HepG2 (cell line): ENCODE measurements around the gene SRCIN1. TPM values are rescaled to one million over a fixed set of nuclear protein-coding genes. Genes with fewer than 3 reads are reported as not detected.

ENCODE experiments used
- ASH2L ChIP-seq: fragments of 300-600, 200-600 bp; sonication (generic); IDR thresholded peaks from 2 replicates; pipeline ENCODE4 v1.7.0; 2017; ENCODE audit warnings: low read depth, mild to moderate bottlenecking, moderate library complexity, mixed read lengths, low read length; ENCODE audit not compliant: insufficient read length
- BRCA1 ChIP-seq: sonication (generic); formaldehyde crosslinking; IDR thresholded peaks from 2 replicates; pipeline ENCODE4 v1.4.0; 2020; ENCODE audit warnings: missing genetic modification reagents
- CHD2 ChIP-seq: IDR thresholded peaks from 2 replicates; pipeline ENCODE4 v1.6.1; 2011; ENCODE audit warnings: low read depth, low read length, improper control_type of control experiment
- DZIP1 ChIP-seq: sonication (generic); formaldehyde crosslinking; IDR thresholded peaks from 2 replicates; pipeline ENCODE4 v1.5.0; 2020; ENCODE audit warnings: mild to moderate bottlenecking, missing genetic modification reagents
- FOXK2 ChIP-seq: fragments of 450-650 bp; IDR thresholded peaks from 2 replicates; pipeline ENCODE4 v1.6.1; 2016
- IKZF5 ChIP-seq: IDR thresholded peaks from 2 replicates; pipeline ENCODE4 v1.6.1; 2018; ENCODE audit warnings: missing genetic modification reagents, mild to moderate bottlenecking, missing compliant biosample characterization
- MZF1 ChIP-seq: sonication (generic); formaldehyde crosslinking; IDR thresholded peaks from 2 replicates; pipeline ENCODE4 v1.8.1; 2023; ENCODE audit warnings: mild to moderate bottlenecking, missing genetic modification reagents, borderline replicate concordance
- PATZ1 ChIP-seq: sonication (generic); formaldehyde crosslinking; IDR thresholded peaks from 2 replicates; pipeline ENCODE4 v1.4.0; 2020; ENCODE audit warnings: missing genetic modification reagents
- RFX1 ChIP-seq: fragments of 450-650 bp; IDR thresholded peaks from 2 replicates; pipeline ENCODE4 v1.6.1; 2017
- SIX4 ChIP-seq: sonication (generic); formaldehyde crosslinking; IDR thresholded peaks from 2 replicates; pipeline ENCODE4 v1.4.0; 2020; ENCODE audit warnings: missing genetic modification reagents
- SP140L ChIP-seq: sonication (generic); formaldehyde crosslinking; IDR thresholded peaks from 2 replicates; pipeline ENCODE4 v1.4.0; 2020; ENCODE audit warnings: missing genetic modification reagents, borderline replicate concordance
- SRY ChIP-seq: sonication (generic); formaldehyde crosslinking; IDR thresholded peaks from 2 replicates; pipeline ENCODE4 v1.8.0; 2022; ENCODE audit warnings: mild to moderate bottlenecking, missing genetic modification reagents
- TFAP4 ChIP-seq: sonication (generic); IDR thresholded peaks from 2 replicates; pipeline ENCODE4 v1.6.1; 2016; ENCODE audit warnings: low read depth, borderline replicate concordance
- THYN1 ChIP-seq: sonication (generic); formaldehyde crosslinking; IDR thresholded peaks from 2 replicates; pipeline ENCODE4 v1.8.1; 2023; ENCODE audit warnings: low read depth, mild to moderate bottlenecking, moderate library complexity, missing genetic modification reagents, borderline replicate concordance
- ZKSCAN8 ChIP-seq: IDR thresholded peaks from 2 replicates; pipeline ENCODE4 v1.6.1; 2016; ENCODE audit warnings: borderline replicate concordance, missing genetic modification reagents, missing compliant biosample characterization
- ZNF446 ChIP-seq: sonication (generic); formaldehyde crosslinking; IDR thresholded peaks from 2 replicates; pipeline ENCODE4 v1.5.0; 2020; ENCODE audit warnings: mild to moderate bottlenecking, missing genetic modification reagents
- ZNF451 ChIP-seq: sonication (generic); formaldehyde crosslinking; IDR thresholded peaks from 2 replicates; pipeline ENCODE4 v1.5.0; 2020; ENCODE audit warnings: mild to moderate bottlenecking, missing genetic modification reagents
- ZNF549 ChIP-seq: sonication (generic); formaldehyde crosslinking; IDR thresholded peaks from 2 replicates; pipeline ENCODE4 v1.5.0; 2020; ENCODE audit warnings: missing genetic modification reagents
- ZNF589 ChIP-seq: sonication (generic); formaldehyde crosslinking; conservative IDR thresholded peaks from 2 replicates; pipeline ENCODE4 v1.8.0; 2022; ENCODE audit warnings: mild to moderate bottlenecking, moderate library complexity, missing genetic modification reagents
- ZNF678 ChIP-seq: sonication (generic); formaldehyde crosslinking; IDR thresholded peaks from 2 replicates; pipeline ENCODE4 v1.4.0; 2020; ENCODE audit warnings: mild to moderate bottlenecking, missing genetic modification reagents
- ZNF782 ChIP-seq: sonication (generic); formaldehyde crosslinking; IDR thresholded peaks from 2 replicates; pipeline ENCODE4 v1.4.0; 2020; ENCODE audit warnings: missing genetic modification reagents, mild to moderate bottlenecking, borderline replicate concordance
- ZSCAN12 ChIP-seq: sonication (generic); formaldehyde crosslinking; IDR thresholded peaks from 2 replicates; pipeline ENCODE4 v1.9.0; 2021; ENCODE audit warnings: mild to moderate bottlenecking, missing genetic modification reagents
- ZSCAN25 ChIP-seq: sonication (generic); formaldehyde crosslinking; IDR thresholded peaks from 2 replicates; pipeline ENCODE4 v1.8.0; 2022; ENCODE audit warnings: mild to moderate bottlenecking, missing genetic modification reagents
- polyA plus RNA-seq, 8 experiments: library from polyadenylated mRNA; depleted of rRNA in 3 of 8; stranded (reverse) in 7 of 8; unstranded in 1 of 8; fragments of >200 nt; fragmentation: Illumina TruSeq in 4 of 8; extraction: Trizol in 4 of 8; gene quantifications; 2 replicates each; pipeline versions ENCODE4 v1.2.1 to v1.2.3, GENCODE V29; 2011 to 2016; ENCODE audit warnings: low read depth in 4 of 8, missing spikeins in 1 of 8, mixed read lengths in 1 of 8; ENCODE audit not compliant: insufficient read depth in 1 of 8
- total RNA-seq, 5 experiments: library from RNA; depleted of rRNA; stranded (reverse); fragments of >200 nt; fragmentation: Illumina TruSeq; extraction: Trizol; gene quantifications; 2 replicates each; pipeline ENCODE4 v1.2.3, GENCODE V29; 2016; ENCODE audit warnings: low read depth in 1 of 5

SRCIN1 gene
- total and polyA plus RNA-seq, 2 of the 13 experiments (the other 11 are each of a cell fraction or from before 2014, with no cell fraction given) = 1.2 to 9.6 TPM

GRCh38 chr17:38584350-38584925 lies 21.3 kb downstream of the SRCIN1 start (continued):
- TF ChIP-seq DZIP1 (no peak), ZSCAN12 (CRISPR knock-in tag) (no peak), ZKSCAN8 (CRISPR knock-in tag) (no peak; the same call in 1 of the 2 replicates), ZNF446 (CRISPR knock-in tag) (0 out of 2 replicates have a peak, but pooled peaks have one; percentile 12), THYN1 (no peak), ZNF782 (CRISPR knock-in tag) (no peak), CHD2 (no peak), IKZF5 (CRISPR knock-in tag) (0 out of 2 replicates have a peak, but pooled peaks have one; percentile 41), ZNF678 (CRISPR knock-in tag) (no peak), ZNF589 (CRISPR knock-in tag) (no peak), ZSCAN25 (no peak), SIX4 (CRISPR knock-in tag) (no peak), RFX1 (no peak), SP140L (CRISPR knock-in tag) (0 out of 2 replicates have a peak, but pooled peaks have one; percentile 58), ZNF549 (no peak), FOXK2 (no peak), ZNF451 (CRISPR knock-in tag) (no peak; the same call in 1 of the 2 replicates), ASH2L (peak; percentile 34), SRY (CRISPR knock-in tag) (no peak), TFAP4 (peak; percentile 9; the same call in 1 of the 2 replicates), PATZ1 (no peak; the same call in 1 of the 2 replicates), BRCA1 (no peak), MZF1 (CRISPR knock-in tag) (no peak)
